ENCODE data around the gene ANKLE1.

ANKLE1 gene

GRCh38 chr19:17281391-17282304 lies at the start of gene ANKLE1:
Gene ANKLE1 (plus strand): TSS chr19:17281901. CDS start chr19:17281921, 20 bp downstream.
- DNase-seq = peak in 1 of 2 donors; percentile 46

- DNase-seq = no peak
Observed at GRCh38 chr19:17232258-17232657, 49.4 kb upstream of the ANKLE1 start.

GRCh38 chr19:17234911-17235299 lies 46.8 kb upstream of the ANKLE1 start:
- peak; percentile 60 to 66 for DNase-seq

GRCh38 chr19:17235300-17235970 lies 46.3 kb upstream of the ANKLE1 start:
- peak; percentile 74 to 77 for DNase-seq

- peak; percentile 22 to 49 for DNase-seq
Observed at GRCh38 chr19:17235971-17236777, 45.5 kb upstream of the ANKLE1 start.

GRCh38 chr19:17236811-17237543 lies 44.7 kb upstream of the ANKLE1 start:
- DNase-seq = no peak

- DNase-seq = no peak
Observed at GRCh38 chr19:17237747-17238706, 43.7 kb upstream of the ANKLE1 start.

- no peak for DNase-seq
Observed at GRCh38 chr19:17240062-17240752, 41.5 kb upstream of the ANKLE1 start.

- DNase-seq = no peak
Observed at GRCh38 chr19:17240826-17241399, 40.8 kb upstream of the ANKLE1 start.

GRCh38 chr19:17242431-17243208 lies 39.1 kb upstream of the ANKLE1 start:
- DNase-seq = no peak

- DNase-seq = no peak
Observed at GRCh38 chr19:17243211-17243829, 38.4 kb upstream of the ANKLE1 start.

GRCh38 chr19:17243830-17244617 lies 37.7 kb upstream of the ANKLE1 start:
- no peak for DNase-seq

GRCh38 chr19:17244618-17245534 lies 36.8 kb upstream of the ANKLE1 start:
- DNase-seq = no peak

- no peak for DNase-seq
Observed at GRCh38 chr19:17245535-17245984, 36.1 kb upstream of the ANKLE1 start, which contains the start of gene NR2F6. Gene NR2F6 (minus strand): TSS chr19:17245919. CDS start chr19:17245220, 699 bp downstream.

GRCh38 chr19:17246681-17247425 lies 34.8 kb upstream of the ANKLE1 start:
- DNase-seq = no peak
